IPS-11a (cell line): ENCODE data around the gene BTNL8.

Experiments used
- H3K4me3 ChIP-seq: one replicate; pipeline ENCODE4 v1.5.1; 2013; ENCODE audit warnings: low read depth, low read length, control low read depth

The BTNL8 gene

GRCh38 chr5:180950291-180950949, 51.5 kb downstream of the BTNL8 start:
- no peak overlapping the region for H3K4me3 ChIP-seq

GRCh38 chr5:180959661-180960060, 60.7 kb downstream of the BTNL8 start:
- no peak overlapping the region for H3K4me3 ChIP-seq

DNA sequence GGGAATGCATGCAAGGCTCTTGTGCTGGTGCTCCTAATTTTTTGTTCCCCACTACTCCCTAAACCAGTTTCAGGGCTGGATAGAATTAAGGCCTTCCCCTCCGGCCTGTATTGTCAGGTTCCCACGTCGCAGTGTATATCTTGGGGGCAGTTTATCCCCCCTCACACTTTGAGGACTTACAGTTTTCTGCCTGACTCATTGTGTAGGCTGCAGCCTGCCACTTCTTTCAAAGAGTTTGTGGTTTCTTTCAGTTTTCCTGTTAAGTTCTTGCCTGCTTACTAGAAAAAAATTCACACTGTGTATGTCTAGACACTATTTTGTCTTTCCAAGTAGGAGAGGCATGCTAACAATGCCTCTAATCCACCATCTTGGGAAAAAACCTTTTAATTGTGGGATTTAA, 61.2 kb downstream of the BTNL8 start:
- H3K4me3 ChIP-seq, result no peak overlapping the region

DNA sequence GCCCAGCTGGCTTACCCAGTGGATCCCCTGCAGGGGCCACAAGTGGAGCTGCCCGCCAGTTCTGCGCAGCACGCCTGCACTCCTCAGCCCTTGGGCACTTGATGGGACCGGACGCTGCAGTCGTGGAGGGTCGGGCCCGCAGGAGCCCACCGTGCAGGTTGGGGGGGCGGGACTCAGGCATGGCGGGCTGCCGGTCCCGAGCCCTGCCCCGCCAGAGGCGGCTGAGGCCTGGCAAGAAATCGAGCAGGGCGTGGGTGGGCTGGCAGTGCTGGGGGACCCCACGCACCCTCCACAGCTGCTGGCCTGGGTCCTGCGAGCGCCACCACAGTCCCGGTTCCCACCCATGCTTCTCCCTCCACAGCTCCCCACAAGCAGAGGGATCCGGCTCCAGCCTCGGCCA, 70.4 kb downstream of the BTNL8 start:
- H3K4me3 ChIP-seq, result no peak overlapping the region

DNA sequence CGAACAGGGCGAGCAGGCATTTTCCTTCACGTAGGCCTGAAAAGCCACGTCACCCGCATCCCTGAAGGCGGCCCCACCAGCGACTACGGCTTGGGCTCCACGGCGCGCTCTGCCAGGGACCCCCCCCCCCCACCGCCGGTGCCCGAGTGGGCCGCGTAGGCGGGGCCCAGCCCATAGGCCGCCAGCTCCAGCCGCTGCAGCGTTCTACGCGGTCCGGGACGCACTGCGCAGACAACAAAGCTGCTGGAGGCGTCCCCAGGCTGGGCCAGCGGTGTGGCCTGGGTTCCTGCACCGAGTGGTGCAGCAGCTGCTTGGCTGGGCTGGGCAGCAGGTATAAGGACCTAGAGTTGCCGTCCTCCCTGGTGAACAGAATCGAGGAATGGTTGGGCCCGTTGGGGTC, 71.4 kb downstream of the BTNL8 start:
- H3K4me3 ChIP-seq, result no peak overlapping the region

DNA sequence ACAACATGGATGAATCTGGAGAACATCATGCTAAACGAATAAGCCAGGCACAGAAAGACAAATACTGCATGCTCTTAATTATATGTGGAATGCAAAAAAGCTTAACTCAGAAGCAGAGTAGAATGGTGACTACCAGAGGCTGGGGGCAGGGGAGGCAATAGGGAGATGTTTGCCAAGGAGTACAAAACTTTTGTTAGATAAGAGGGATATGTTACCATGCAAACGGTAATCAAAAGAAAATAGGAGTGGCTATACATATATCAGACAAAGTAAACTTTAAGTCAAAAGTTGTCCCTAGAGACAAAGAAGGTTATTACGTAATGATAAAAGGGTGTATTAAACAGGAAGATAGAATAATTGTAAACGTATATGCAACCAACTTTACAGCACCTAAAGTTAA, 71.9 kb downstream of the BTNL8 start:
- no peak overlapping the region for H3K4me3 ChIP-seq

DNA sequence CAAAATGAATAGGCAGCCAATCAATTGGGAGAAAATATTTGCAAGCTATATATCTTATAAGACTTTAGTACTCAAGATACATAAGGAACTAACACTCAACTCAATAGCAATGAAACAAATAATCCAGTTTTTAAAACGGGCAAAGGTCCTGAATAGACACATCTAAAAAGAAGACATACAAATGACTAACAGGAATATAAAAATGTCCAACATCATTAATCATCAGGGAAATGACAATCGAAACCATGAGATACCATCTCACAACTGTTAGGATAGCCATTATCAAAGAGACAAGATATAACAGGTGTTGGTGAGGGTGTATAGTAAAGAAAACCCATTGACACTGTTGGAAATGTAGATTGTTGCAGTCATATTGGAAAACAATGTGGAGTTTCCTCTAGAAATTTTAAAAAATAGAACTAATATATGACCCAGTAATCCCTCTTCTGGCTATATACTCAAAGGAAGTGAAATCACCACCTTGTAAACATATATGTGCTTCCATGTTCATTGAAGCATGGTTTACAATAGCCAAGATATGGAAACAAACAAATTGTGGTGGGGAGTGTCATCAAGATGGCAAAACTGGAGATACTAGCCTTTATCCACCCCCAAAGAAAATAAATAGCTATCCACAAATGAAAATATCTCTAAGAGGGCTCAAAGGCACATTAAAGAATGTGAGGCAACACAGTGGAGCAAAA, 75.8 kb downstream of the BTNL8 start:
- H3K4me3 ChIP-seq, result no peak overlapping the region

DNA sequence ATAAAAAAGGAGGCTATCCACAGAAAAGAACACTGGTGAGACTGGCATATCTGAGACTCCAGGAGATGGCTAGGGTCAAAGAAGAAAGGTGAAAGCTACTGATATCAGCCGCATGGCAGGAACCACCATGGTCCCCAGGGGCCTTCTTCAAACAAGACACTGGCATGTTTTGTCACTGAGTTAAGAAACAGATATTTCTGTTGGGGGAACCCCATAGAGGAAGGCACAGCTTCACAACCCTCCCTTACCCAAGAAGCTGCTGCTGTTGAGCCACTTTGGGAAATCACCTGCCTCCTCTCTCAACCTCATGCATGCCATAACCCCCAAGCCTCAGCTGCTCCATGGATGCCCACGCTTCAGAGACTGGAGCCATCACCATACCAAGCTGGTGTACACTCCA, 76.4 kb downstream of the BTNL8 start:
- no peak overlapping the region for H3K4me3 ChIP-seq

DNA sequence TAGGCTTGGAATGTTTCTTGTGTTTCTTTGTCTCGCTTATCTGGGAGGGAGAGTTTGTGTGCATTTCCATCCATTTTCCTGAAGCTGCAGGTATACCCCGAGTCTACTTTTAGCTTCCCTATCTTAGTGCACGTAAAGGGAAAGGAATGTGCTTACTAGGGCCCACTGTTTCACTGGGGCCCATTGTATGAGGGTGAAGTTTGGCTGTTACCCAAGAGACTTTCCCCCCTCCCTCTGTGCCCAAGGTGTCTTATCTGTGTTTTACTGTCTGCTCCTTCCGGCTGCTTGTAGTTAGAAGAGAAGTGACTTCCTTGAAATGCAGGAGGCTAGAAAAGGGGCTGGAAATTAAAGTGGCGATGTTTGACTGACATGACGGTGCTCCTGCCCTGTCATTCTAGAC, 77.6 kb downstream of the BTNL8 start:
- H3K4me3 ChIP-seq, result no peak overlapping the region

GRCh38 chr5:180977852-180978251, 78.9 kb downstream of the BTNL8 start:
- no peak overlapping the region for H3K4me3 ChIP-seq

GRCh38 chr5:180982008-180982741, 83.2 kb downstream of the BTNL8 start:
- H3K4me3 ChIP-seq, result no peak overlapping the region

DNA sequence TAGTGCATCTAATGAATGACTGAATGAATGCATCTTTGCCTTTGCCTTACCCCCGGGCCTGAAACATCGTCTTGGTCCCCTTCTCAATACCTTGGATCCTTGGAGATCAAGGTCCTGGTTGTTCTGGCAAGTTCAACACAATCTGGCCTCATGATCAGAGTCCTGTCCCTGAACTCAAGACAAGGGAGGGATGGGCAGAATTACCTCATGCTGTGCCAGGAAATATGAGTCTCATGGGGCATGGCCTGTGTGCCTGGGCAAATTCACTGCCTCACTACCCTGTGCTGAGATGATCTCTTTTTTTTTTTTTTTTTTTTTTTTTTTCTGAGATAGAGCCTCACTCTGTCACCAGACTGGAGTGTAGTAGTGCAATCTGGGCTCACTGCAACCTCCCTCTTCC, 89.1 kb downstream of the BTNL8 start:
- H3K4me3 ChIP-seq, result no peak overlapping the region

DNA sequence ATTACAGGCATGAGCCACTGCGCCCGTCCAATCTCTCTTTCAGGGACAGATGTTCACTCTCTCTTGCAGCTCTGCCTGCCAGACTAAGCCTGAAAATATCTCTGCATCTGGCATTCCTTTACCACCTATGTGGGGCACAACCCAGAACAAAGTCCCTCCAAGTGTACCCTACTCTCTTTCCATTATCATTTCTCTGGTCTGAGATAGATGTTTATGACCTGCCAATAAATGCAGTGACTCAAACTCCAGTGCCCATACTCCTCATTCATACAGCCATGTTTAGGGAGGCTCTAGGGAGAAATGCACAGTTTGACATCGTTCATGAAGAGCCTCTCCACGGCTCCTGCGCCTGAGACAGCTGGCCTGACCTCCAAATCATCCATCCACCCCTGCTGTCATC, 89.6 kb downstream of the BTNL8 start, which contains the start of gene BTNL3:
Gene BTNL3 (plus strand): TSS at position 255 of the 400 bp plus-strand sequence. CDS start 183 bp downstream, outside the sequence.
- H3K4me3 ChIP-seq, result no peak within 1 kb of the TSS

DNA sequence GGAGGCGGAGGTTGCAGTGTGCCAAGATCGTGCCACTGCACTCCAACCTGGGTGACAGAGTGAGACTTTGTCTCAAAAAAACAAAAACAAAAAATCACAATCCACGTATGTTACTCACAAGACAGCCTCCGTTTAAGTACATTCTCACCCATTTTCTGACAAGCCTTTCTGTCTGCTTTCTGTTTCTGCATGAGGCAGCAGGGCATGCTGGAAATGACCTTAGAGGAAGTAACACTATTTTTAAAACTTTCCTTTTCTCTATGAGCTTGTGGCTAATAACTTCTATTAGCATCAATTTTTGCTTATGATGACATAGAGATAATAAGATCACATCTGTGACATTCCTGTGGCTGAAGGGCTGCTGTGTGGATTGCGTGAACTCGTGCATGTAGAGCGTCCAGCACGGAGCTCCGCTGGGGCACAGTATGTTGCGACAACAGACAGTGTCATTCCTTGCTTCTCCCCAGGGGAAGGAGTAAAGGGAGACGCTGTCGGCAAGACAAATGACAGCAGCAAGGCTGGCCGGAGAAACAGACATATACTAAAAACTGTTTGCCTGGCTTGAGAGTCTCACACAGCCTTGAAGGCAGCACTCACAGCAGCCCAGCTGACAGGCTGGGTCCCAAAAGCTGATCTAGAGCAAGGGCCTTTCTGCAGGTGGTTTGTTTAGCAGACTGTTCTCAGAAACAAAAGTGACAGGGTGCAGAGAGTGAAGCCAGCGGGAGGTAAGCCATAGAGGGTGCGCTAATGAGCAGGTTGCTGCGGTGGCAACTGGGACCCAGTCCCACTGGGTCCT, 91.3 kb downstream of the BTNL8 start:
- H3K4me3 ChIP-seq, result no peak overlapping the region

GRCh38 chr5:180990882-180991242, 91.9 kb downstream of the BTNL8 start:
- no peak overlapping the region for H3K4me3 ChIP-seq
